HL-60 (cell line): ENCODE data around the gene PRC1.

Experiments used
- CTCF ChIP-seq: IDR thresholded peaks from one replicate; pipeline ENCODE4 v1.5.1; 2011; ENCODE audit warnings: low read length, control low read depth, inconsistent platforms; ENCODE audit not compliant: insufficient read depth
- GABPA ChIP-seq: IDR thresholded peaks from 2 replicates; pipeline ENCODE4 v1.6.1; 2012; ENCODE audit warnings: low read depth
- POLR2AphosphoS5 ChIP-seq: IDR thresholded peaks from 2 replicates; pipeline ENCODE4 v1.6.1; 2012; ENCODE audit warnings: low read depth
- REST ChIP-seq: IDR thresholded peaks from 2 replicates; pipeline ENCODE4 v1.6.1; 2012; ENCODE audit warnings: low read depth; ENCODE audit not compliant: insufficient replicate concordance

DNA sequence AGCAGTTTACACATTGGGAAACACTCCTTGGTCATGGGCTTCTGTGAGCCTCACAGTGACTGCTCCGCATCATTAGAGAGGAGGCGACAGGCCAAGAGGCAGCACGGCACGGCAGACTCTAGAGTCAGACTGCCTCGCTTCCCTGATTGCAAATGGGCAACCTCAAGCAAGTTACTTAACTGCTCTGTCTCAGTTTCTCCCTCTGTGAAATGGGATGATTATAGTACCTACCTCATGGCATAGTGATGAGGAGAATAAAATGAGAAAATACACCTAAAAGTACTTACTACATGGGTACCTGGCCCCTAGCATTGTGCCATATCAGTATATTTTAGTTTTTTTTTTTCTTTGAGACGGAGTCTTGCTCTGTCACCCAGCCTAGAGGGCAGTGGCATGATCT is 43.7 kb downstream of the PRC1 start:
- no peak for TF ChIP-seq CTCF
- no peak for TF ChIP-seq POLR2AphosphoS5
- no peak for TF ChIP-seq GABPA
- TF ChIP-seq REST = no peak
